ENCODE results near the gene SIM1. TPM values are rescaled to one million over a fixed set of nuclear protein-coding genes. Genes with fewer than 3 reads are reported as not detected.

The SIM1 gene
- total RNA-seq, 1 donor from 2014 or later = not detected

GRCh38 chr6:100344761-100345160, 120.0 kb downstream of the SIM1 start:
- Mint-ChIP-seq H3K9me3 (ENCODE audit: unreplicated experiment) (no peaks in the 10 kb centered on the region), H3K4me3 (ENCODE audit: unreplicated experiment) (no peak overlapping the region), H3K27me3 (ENCODE audit: low read depth, unreplicated experiment) (no peaks in the 10 kb centered on the region), H3K4me1 (ENCODE audit: low read depth, unreplicated experiment) (peaks cover 47% of the 10 kb centered on the region), H3K36me3 (ENCODE audit: low read depth, unreplicated experiment) (no peaks in the 10 kb centered on the region), H3K27ac (ENCODE audit: unreplicated experiment) (no peak overlapping the region)
- peak overlapping the region; percentile 45 for H3K27ac ChIP-seq (ENCODE audit: low read depth, low read length)
- H3K79me2 ChIP-seq (ENCODE audit: insufficient read depth, low read length) = no peaks in the 10 kb centered on the region
- H3K9ac ChIP-seq (ENCODE audit: low read length) = no peak overlapping the region
- H3K4me3 ChIP-seq (ENCODE audit: insufficient read depth, low read depth, low read length) = no peak overlapping the region
- no peaks in the 10 kb centered on the region for H3K36me3 ChIP-seq (ENCODE audit: insufficient read depth, low read length)
- no peaks in the 10 kb centered on the region for H3K27me3 ChIP-seq (ENCODE audit: insufficient read depth, low read length)
- H3K4me2 ChIP-seq (ENCODE audit: low read length) = peak overlapping the region; percentile 24
- TF ChIP-seq EZH2 (IDR thresholded peaks at IDR 0.05; ENCODE audit: insufficient read depth, low read length) (no peak), CTCF (IDR thresholded peaks at IDR 0.05; ENCODE audit: insufficient read depth, low read depth, low read length) (no peak)
- FAIRE-seq = peak; percentile 78
- no peak overlapping the region for H2AFZ ChIP-seq (ENCODE audit: low read depth, low read length)
- peak; percentile 80 for DNase-seq (ENCODE audit: low read depth)
- no peaks in the 10 kb centered on the region for H3K9me3 ChIP-seq (ENCODE audit: insufficient read depth, low read depth, low read length)
- no peaks in the 10 kb centered on the region for H4K20me1 ChIP-seq (ENCODE audit: insufficient read depth, low read length)
- H3K4me1 ChIP-seq (ENCODE audit: insufficient read depth, low read length) = peaks cover 51% of the 10 kb centered on the region

GRCh38 chr6:100344321-100344720, 120.4 kb downstream of the SIM1 start:
- no peak overlapping the region for H3K9ac ChIP-seq (ENCODE audit: low read length)
- TF ChIP-seq CTCF (IDR thresholded peaks at IDR 0.05; ENCODE audit: insufficient read depth, low read depth, low read length) (no peak), EZH2 (IDR thresholded peaks at IDR 0.05; ENCODE audit: insufficient read depth, low read length) (no peak)
- no peaks in the 10 kb centered on the region for H4K20me1 ChIP-seq (ENCODE audit: insufficient read depth, low read length)
- Mint-ChIP-seq H3K9me3 (ENCODE audit: unreplicated experiment) (no peaks in the 10 kb centered on the region), H3K27me3 (ENCODE audit: low read depth, unreplicated experiment) (no peaks in the 10 kb centered on the region), H3K27ac (ENCODE audit: unreplicated experiment) (peak overlapping the region; percentile 62), H3K4me1 (ENCODE audit: low read depth, unreplicated experiment) (peaks cover 45% of the 10 kb centered on the region), H3K4me3 (ENCODE audit: unreplicated experiment) (no peak overlapping the region), H3K36me3 (ENCODE audit: low read depth, unreplicated experiment) (no peaks in the 10 kb centered on the region)
- FAIRE-seq (peak; percentile 23), DNase-seq (ENCODE audit: low read depth) (peak; percentile 40)
- no peak overlapping the region for H3K4me3 ChIP-seq (ENCODE audit: insufficient read depth, low read depth, low read length)
- no peaks in the 10 kb centered on the region for H3K9me3 ChIP-seq (ENCODE audit: insufficient read depth, low read depth, low read length)
- no peaks in the 10 kb centered on the region for H3K79me2 ChIP-seq (ENCODE audit: insufficient read depth, low read length)
- H3K4me1 ChIP-seq (ENCODE audit: insufficient read depth, low read length) = peaks cover 51% of the 10 kb centered on the region
- H3K27ac ChIP-seq (ENCODE audit: low read depth, low read length) = peak overlapping the region; percentile 56
- H3K36me3 ChIP-seq (ENCODE audit: insufficient read depth, low read length) = no peaks in the 10 kb centered on the region
- H3K4me2 ChIP-seq (ENCODE audit: low read length) = no peak overlapping the region
- no peak overlapping the region for H2AFZ ChIP-seq (ENCODE audit: low read depth, low read length)
- H3K27me3 ChIP-seq (ENCODE audit: insufficient read depth, low read length) = no peaks in the 10 kb centered on the region

- peaks cover 47% of the 10 kb centered on the region for H3K4me1 ChIP-seq (ENCODE audit: insufficient read depth, low read length)
- no peak overlapping the region for H2AFZ ChIP-seq (ENCODE audit: low read depth, low read length)
- H3K9ac ChIP-seq (ENCODE audit: low read length) = peak overlapping the region; percentile 17
- peak overlapping the region; percentile 46 for H3K4me2 ChIP-seq (ENCODE audit: low read length)
- Mint-ChIP-seq H3K27me3 (ENCODE audit: low read depth, unreplicated experiment) (no peaks in the 10 kb centered on the region), H3K4me3 (ENCODE audit: unreplicated experiment) (no peak overlapping the region), H3K4me1 (ENCODE audit: low read depth, unreplicated experiment) (peaks cover 41% of the 10 kb centered on the region), H3K36me3 (ENCODE audit: low read depth, unreplicated experiment) (no peaks in the 10 kb centered on the region), H3K9me3 (ENCODE audit: unreplicated experiment) (no peaks in the 10 kb centered on the region), H3K27ac (ENCODE audit: unreplicated experiment) (peak overlapping the region; percentile 62)
- peak overlapping the region; percentile 56 for H3K27ac ChIP-seq (ENCODE audit: low read depth, low read length)
- no peaks in the 10 kb centered on the region for H4K20me1 ChIP-seq (ENCODE audit: insufficient read depth, low read length)
- H3K36me3 ChIP-seq (ENCODE audit: insufficient read depth, low read length) = no peaks in the 10 kb centered on the region
- peak; percentile 88 for DNase-seq (ENCODE audit: low read depth)
- no peaks in the 10 kb centered on the region for H3K9me3 ChIP-seq (ENCODE audit: insufficient read depth, low read depth, low read length)
- TF ChIP-seq CTCF (IDR thresholded peaks at IDR 0.05; ENCODE audit: insufficient read depth, low read depth, low read length) = no peak
- no peak for TF ChIP-seq EZH2 (IDR thresholded peaks at IDR 0.05; ENCODE audit: insufficient read depth, low read length)
- H3K4me3 ChIP-seq (ENCODE audit: insufficient read depth, low read depth, low read length) = no peak overlapping the region
- FAIRE-seq = peak; percentile 86
- H3K27me3 ChIP-seq (ENCODE audit: insufficient read depth, low read length) = no peaks in the 10 kb centered on the region
- no peaks in the 10 kb centered on the region for H3K79me2 ChIP-seq (ENCODE audit: insufficient read depth, low read length)
Measured at GRCh38 chr6:100343316-100344077, 121.2 kb downstream of the SIM1 start.

All from astrocyte (in vitro differentiated cells and primary cell).